OCI-LY7 (cell line): ENCODE measurements around the gene GABPB2. TPM values are rescaled to one million over a fixed set of nuclear protein-coding genes. Genes with fewer than 3 reads are reported as not detected.

Experiments
- BruUV-seq: library from RNA; stranded (reverse); fragments of 400-500 nt; replicated peaks from 2 replicates; lab custom pipeline; 2021; lab: Mats Ljungman, UMichigan
- CTCF ChIA-PET: fragments of 300-600 bp; sonication (Branson Sonifier 250); formaldehyde crosslinking; loops from one replicate; lab custom pipeline; 2022; ENCODE audit warnings: antibody characterized with exemption; ENCODE audit not compliant: unreplicated experiment; lab: Charles Lee
- POLR2A ChIA-PET: fragments of 300-600 bp; sonication (Branson Sonifier 250); formaldehyde crosslinking; loops from one replicate; lab custom pipeline; 2022; ENCODE audit warnings: antibody characterized with exemption; lab: Charles Lee
- DNase-seq: peaks from one replicate; pipeline ENCODE4 v3.0.0-alpha.2; 2015; ENCODE audit warnings: low spot score
- H2AFZ ChIP-seq: fragments of 200-600 bp; sonication (generic), shearing (Covaris generic); 2 replicates; pipeline ENCODE4 v1.6.1; 2014; ENCODE audit warnings: mild to moderate bottlenecking, antibody characterized with exemption, low read length, moderate library complexity
- H3K27ac ChIP-seq: fragments of 200-600 bp; sonication (generic); 2 replicates; pipeline ENCODE4 v1.5.1; 2014; ENCODE audit warnings: mixed run types, low read depth, mild to moderate bottlenecking, moderate library complexity, low read length, inconsistent platforms; ENCODE audit not compliant: poor library complexity, severe bottlenecking
- H3K36me3 ChIP-seq: fragments of 200-600 bp; sonication (generic); 2 replicates; pipeline ENCODE4 v1.6.1; 2014; ENCODE audit warnings: mild to moderate bottlenecking, antibody characterized with exemption, low read length, moderate library complexity, mixed read lengths; ENCODE audit not compliant: insufficient read depth
- H3K4me1 ChIP-seq: fragments of 200-600 bp; sonication (generic); 2 replicates; pipeline ENCODE4 v1.5.1; 2014; ENCODE audit warnings: mild to moderate bottlenecking, low read length; ENCODE audit not compliant: insufficient read depth, poor library complexity, severe bottlenecking
- H3K4me2 ChIP-seq: fragments of 200-600 bp; sonication (generic); 2 replicates; pipeline ENCODE4 v1.6.1; 2014; ENCODE audit warnings: mild to moderate bottlenecking, low read length
- H3K4me3 ChIP-seq: fragments of 200-600 bp; sonication (generic); 2 replicates; pipeline ENCODE4 v1.5.1; 2014; ENCODE audit warnings: mild to moderate bottlenecking, low read depth, low read length; ENCODE audit not compliant: poor library complexity, severe bottlenecking
- H3K79me2 ChIP-seq: fragments of 200-600 bp; sonication (generic); 2 replicates; pipeline ENCODE4 v1.6.1; 2016; ENCODE audit warnings: low read depth, mild to moderate bottlenecking, low read length, moderate library complexity, mixed read lengths; ENCODE audit not compliant: insufficient read depth
- H3K9me2 ChIP-seq: fragments of 200-600 bp; sonication (generic); 2 replicates; pipeline ENCODE4 v1.6.1; 2016; ENCODE audit warnings: mild to moderate bottlenecking, low read length, mixed read lengths; ENCODE audit not compliant: insufficient read depth
- H3K9me3 ChIP-seq: fragments of 200-600 bp; sonication (generic); 2 replicates; pipeline ENCODE4 v1.6.1; 2014; ENCODE audit warnings: mild to moderate bottlenecking, mixed run types, low read length, mixed read lengths
- H4K20me1 ChIP-seq: fragments of 200-600 bp; sonication (generic); 2 replicates; pipeline ENCODE4 v1.6.1; 2014; ENCODE audit warnings: mild to moderate bottlenecking, antibody characterized with exemption, low read length, moderate library complexity, mixed read lengths; ENCODE audit not compliant: insufficient read depth
- CTCF ChIP-seq: fragments of 200-600 bp; sonication (generic); conservative IDR thresholded peaks from 2 replicates; pipeline ENCODE4 v1.5.1; 2014; ENCODE audit warnings: mild to moderate bottlenecking, antibody characterized with exemption, low read length, moderate library complexity, mixed read lengths
- EZH2phosphoT487 ChIP-seq: fragments of 200-600 bp; sonication (generic); IDR thresholded peaks from 2 replicates; pipeline ENCODE4 v1.6.1; 2018; ENCODE audit warnings: low read depth, borderline replicate concordance, mild to moderate bottlenecking, mixed run types, antibody characterized with exemption, low read length, moderate library complexity, mixed read lengths
- intact Hi-C: fragments of 100-400 bp; cut with micrococcal nuclease; formaldehyde crosslinking; loops from one replicate; pipeline ENCODE4 v1.10.0; 2022; ENCODE audit not compliant: unreplicated experiment
- total RNA-seq, 2 experiments: library from RNA; depleted of rRNA in 1 of 2; stranded (reverse); fragments of >200 nt in 1 of 2; shearing (Covaris generic) in 1 of 2; gene quantifications; 2 replicates each; pipeline ENCODE4 v1.2.3, GENCODE V29; 2014 to 2022

Gene GABPB2
- total RNA-seq, 2 experiments from 2014 or later = 17.2 to 20.0 TPM

- H3K4me2 ChIP-seq = peak overlapping the region; percentile 40; the same call in 1 of the 2 replicates
- ChIA-PET CTCF (no interaction called here), POLR2A (interaction anchor here (0.9 kb wide), 1 partner anchor 17 kb away, joined by 3 read pairs; no protein-coding TSS in a partner anchor)
- H3K4me3 ChIP-seq = no peak overlapping the region
- no peaks in the 10 kb centered on the region for H3K9me2 ChIP-seq
- TF ChIP-seq CTCF (no peak), EZH2phosphoT487 (no peak)
- no peak for DNase-seq
- intact Hi-C loops = no loop called here
- H4K20me1 ChIP-seq = no peaks in the 10 kb centered on the region
- H3K9me3 ChIP-seq = no peaks in the 10 kb centered on the region
- no peak overlapping the region for H3K27ac ChIP-seq
- BruUV-seq = no TSS peak
- peaks cover 38% of the 10 kb centered on the region for H3K4me1 ChIP-seq
- H3K79me2 ChIP-seq = peaks cover 9% of the 10 kb centered on the region; the same call in 1 of the 2 replicates
- no peak overlapping the region for H2AFZ ChIP-seq
- H3K36me3 ChIP-seq = peaks cover 16% of the 10 kb centered on the region; the same call in 1 of the 2 replicates
Observed at GRCh38 chr1:151158751-151159251, 88.2 kb downstream of the GABPB2 start.

GRCh38 chr1:151159373-151159772 is 88.8 kb downstream of the GABPB2 start:
- no peak overlapping the region for H3K4me3 ChIP-seq
- peaks cover 9% of the 10 kb centered on the region; the same call in 1 of the 2 replicates for H3K79me2 ChIP-seq
- peak overlapping the region; percentile 40 for H3K4me2 ChIP-seq
- H2AFZ ChIP-seq = no peak overlapping the region
- H4K20me1 ChIP-seq = no peaks in the 10 kb centered on the region
- no peak for TF ChIP-seq CTCF
- no peak for TF ChIP-seq EZH2phosphoT487
- H3K27ac ChIP-seq = no peak overlapping the region
- no TSS peak for BruUV-seq
- intact Hi-C loops = no loop called here
- ChIA-PET CTCF (no interaction called here), POLR2A (interaction anchor here (0.9 kb wide), 1 partner anchor 18 kb away, joined by 3 read pairs; no protein-coding TSS in a partner anchor)
- no peak for DNase-seq
- no peaks in the 10 kb centered on the region for H3K9me2 ChIP-seq
- peaks cover 16% of the 10 kb centered on the region; the same call in 1 of the 2 replicates for H3K36me3 ChIP-seq
- H3K4me1 ChIP-seq = peaks cover 41% of the 10 kb centered on the region
- no peaks in the 10 kb centered on the region for H3K9me3 ChIP-seq

- CTCF ChIA-PET = no interaction called here
- no peak overlapping the region for H3K27ac ChIP-seq
- H3K4me1 ChIP-seq = peaks cover 24% of the 10 kb centered on the region
- POLR2A ChIA-PET = no interaction called here
- TF ChIP-seq CTCF = no peak
- TF ChIP-seq EZH2phosphoT487 = no peak
- DNase-seq = no peak
- no peaks in the 10 kb centered on the region for H3K9me3 ChIP-seq
- TSS peak; percentile 49 for BruUV-seq
- intact Hi-C loops = no loop called here
- no peaks in the 10 kb centered on the region for H3K9me2 ChIP-seq
- H3K36me3 ChIP-seq = peaks cover 24% of the 10 kb centered on the region
- H3K4me2 ChIP-seq = peak overlapping the region; percentile 74
- peaks cover 13% of the 10 kb centered on the region; the same call in 1 of the 2 replicates for H3K79me2 ChIP-seq
- no peaks in the 10 kb centered on the region for H4K20me1 ChIP-seq
- H3K4me3 ChIP-seq = peak overlapping the region; percentile 90
- H2AFZ ChIP-seq = 0 out of 2 replicates have a peak overlapping the region, but pooled peaks have one; percentile 87
Observed at GRCh38 chr1:151164732-151165280, 94.2 kb downstream of the GABPB2 start.
